ENCODE results near the gene PTPRG. TPM values are rescaled to one million over a fixed set of nuclear protein-coding genes. Genes with fewer than 3 reads are reported as not detected.

The PTPRG gene
- total RNA-seq, 1 donor from 2014 or later, result 61.4 TPM

GRCh38 chr3:61617041-61617440 is 55.7 kb downstream of the PTPRG start:
- DNase-seq (ENCODE audit: low spot score), result no peak

GRCh38 chr3:61617651-61618050 is 56.3 kb downstream of the PTPRG start:
- no peak for DNase-seq (ENCODE audit: low spot score)

- no peak for DNase-seq (ENCODE audit: low spot score)
Measured at GRCh38 chr3:61618231-61618630, 56.9 kb downstream of the PTPRG start.

- DNase-seq (ENCODE audit: low spot score), result no peak
Measured at GRCh38 chr3:61618871-61619270, 57.5 kb downstream of the PTPRG start.

- DNase-seq (ENCODE audit: low spot score), result no peak
Measured at GRCh38 chr3:61620073-61620472, 58.7 kb downstream of the PTPRG start.

- DNase-seq (ENCODE audit: low spot score), result no peak
Measured at GRCh38 chr3:61624300-61624699, 62.9 kb downstream of the PTPRG start.

GRCh38 chr3:61625429-61625828 is 64.1 kb downstream of the PTPRG start:
- no peak for DNase-seq (ENCODE audit: low spot score)

GRCh38 chr3:61626484-61626883 is 65.1 kb downstream of the PTPRG start:
- no peak for DNase-seq (ENCODE audit: low spot score)

- DNase-seq (ENCODE audit: low spot score), result no peak
Measured at GRCh38 chr3:61627768-61628185, 66.4 kb downstream of the PTPRG start.

- DNase-seq (ENCODE audit: low spot score), result no peak
Measured at GRCh38 chr3:61628636-61629035, 67.3 kb downstream of the PTPRG start.

GRCh38 chr3:61629442-61629841 is 68.1 kb downstream of the PTPRG start:
- DNase-seq (ENCODE audit: low spot score), result no peak

GRCh38 chr3:61631108-61631769 is 69.9 kb downstream of the PTPRG start:
- DNase-seq (ENCODE audit: low spot score), result no peak

- DNase-seq (ENCODE audit: low spot score), result no peak
Measured at GRCh38 chr3:61632568-61633175, 71.3 kb downstream of the PTPRG start.

GRCh38 chr3:61634678-61635077 is 73.3 kb downstream of the PTPRG start:
- no peak for DNase-seq (ENCODE audit: low spot score)

GRCh38 chr3:61637088-61638051 is 76.0 kb downstream of the PTPRG start:
- DNase-seq (ENCODE audit: low spot score), result no peak

GRCh38 chr3:61638741-61639140 is 77.4 kb downstream of the PTPRG start:
- DNase-seq (ENCODE audit: low spot score), result no peak

- DNase-seq (ENCODE audit: low spot score), result no peak
Measured at GRCh38 chr3:61639991-61640390, 78.6 kb downstream of the PTPRG start.

- no peak for DNase-seq (ENCODE audit: low spot score)
Measured at GRCh38 chr3:61645148-61645547, 83.8 kb downstream of the PTPRG start.

- DNase-seq (ENCODE audit: low spot score), result no peak
Measured at GRCh38 chr3:61646360-61646759, 85.0 kb downstream of the PTPRG start.

GRCh38 chr3:61646851-61647525 is 85.6 kb downstream of the PTPRG start:
- DNase-seq (ENCODE audit: low spot score), result no peak

GRCh38 chr3:61648481-61648880 is 87.1 kb downstream of the PTPRG start:
- no peak for DNase-seq (ENCODE audit: low spot score)
